GM21367 (cell line): ENCODE data around the gene PDE5A.
A peak's percentile ranks its signal among the peaks of the same experiment; 100 is the strongest.
"Not testable (repeated sequence)": the region's sequence is repeated elsewhere in the genome, so short reads cannot be mapped to it uniquely, and the experiment has no call there.

ENCODE experiments used
- ATAC-seq: cut with Tn5 transposase; IDR thresholded peaks from one replicate; pipeline ENCODE4 v1.9.1; 2021; ENCODE audit not compliant: unreplicated experiment

The PDE5A gene

DNA sequence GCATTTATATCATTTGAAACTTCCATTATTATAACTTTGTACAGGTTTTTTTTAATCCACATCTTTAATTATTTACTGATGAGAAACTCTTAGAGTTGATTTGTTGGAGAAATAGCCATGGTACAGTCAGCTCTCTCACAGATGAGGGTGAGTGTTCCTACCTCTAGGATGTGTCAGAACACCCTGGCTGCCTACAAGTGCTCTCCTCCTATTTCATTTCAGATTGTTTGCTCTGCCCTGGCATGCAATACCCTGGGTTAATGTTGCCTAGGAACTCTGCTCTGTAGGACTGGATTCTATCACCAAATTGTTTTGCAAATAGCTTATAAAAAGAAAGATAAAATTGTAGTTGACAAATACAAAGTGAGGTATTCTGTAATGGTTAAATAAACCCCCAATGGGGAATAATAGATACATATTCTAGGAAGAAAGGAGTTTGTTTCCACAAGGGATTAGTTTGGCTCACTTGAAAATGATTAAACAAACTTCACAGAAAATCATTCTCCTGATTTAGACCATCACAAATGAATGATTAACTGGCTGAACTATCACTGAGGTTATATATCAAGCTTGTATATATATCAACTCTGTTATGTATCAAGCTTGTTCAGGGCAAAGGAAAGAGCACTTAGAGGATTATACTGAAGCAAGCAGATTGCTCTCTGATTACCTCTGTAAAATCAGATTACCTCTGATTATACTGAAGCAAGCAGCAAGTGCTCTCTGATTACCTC, 150.0 kb downstream of the PDE5A start:
- ATAC-seq = no peak

DNA sequence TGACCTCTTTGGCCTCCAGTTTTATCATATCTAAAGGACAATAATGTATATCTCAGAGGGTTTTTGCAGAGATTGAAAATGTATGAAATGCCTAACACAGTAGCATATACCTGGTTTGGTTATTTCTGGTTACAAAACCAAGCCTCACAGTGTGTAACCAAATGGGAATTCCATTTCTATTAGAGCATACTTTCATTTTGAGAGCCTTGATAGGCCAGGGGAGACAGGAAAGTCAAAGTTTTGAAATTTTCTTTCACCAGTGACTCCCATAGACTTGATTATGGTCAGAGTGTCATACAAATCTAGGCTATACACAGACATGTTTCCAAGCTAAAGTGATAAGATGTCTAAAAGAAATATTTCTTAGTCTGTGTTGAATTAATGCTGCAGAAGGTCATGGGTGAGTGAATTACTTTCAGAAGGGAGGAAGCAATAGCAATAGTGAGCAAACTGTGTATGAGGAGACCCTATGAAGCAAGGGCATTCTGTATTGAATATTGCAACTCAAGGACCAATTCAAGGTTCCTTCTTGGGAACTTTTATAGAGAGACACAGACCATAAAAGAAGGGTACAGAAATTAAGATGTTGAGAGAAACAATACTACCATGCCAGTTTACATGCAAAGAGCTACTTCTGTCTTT, 151.1 kb downstream of the PDE5A start:
- ATAC-seq = no peak

DNA sequence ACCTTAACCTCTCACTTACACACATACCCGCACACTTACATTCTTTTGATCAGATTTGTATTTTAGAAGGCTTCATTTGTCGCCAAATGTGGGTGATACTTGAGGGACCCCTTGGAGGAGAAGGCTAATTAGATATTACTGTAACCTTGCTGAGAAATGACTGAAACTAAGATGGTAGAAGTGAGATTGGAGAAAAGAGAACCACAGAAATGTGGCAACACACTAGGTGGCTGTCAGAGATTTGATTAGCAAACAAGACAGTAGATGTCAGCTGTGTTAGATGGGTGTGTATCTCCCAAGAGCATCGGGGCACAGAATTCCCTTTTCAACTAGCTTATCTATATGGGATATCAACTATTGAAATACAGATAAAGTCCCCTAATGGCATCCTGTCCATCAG, 157.3 kb downstream of the PDE5A start:
- ATAC-seq = peak; percentile 53

DNA sequence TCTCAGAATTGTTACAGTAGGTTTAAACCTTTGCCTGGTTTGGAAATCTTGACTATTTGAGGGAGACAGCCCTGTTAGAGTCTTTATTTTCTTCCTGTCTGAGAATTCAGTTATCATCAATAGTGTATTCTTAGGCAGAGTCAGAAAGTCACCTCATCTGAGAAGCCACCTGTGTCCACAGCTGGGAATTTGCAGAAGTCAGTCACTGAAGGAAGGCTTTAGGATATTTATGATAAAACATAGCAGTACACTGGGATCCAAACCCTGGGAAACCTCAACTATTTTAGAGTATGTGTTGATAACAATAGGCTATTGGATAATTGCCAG, 157.9 kb downstream of the PDE5A start:
- peak; percentile 43 for ATAC-seq

DNA sequence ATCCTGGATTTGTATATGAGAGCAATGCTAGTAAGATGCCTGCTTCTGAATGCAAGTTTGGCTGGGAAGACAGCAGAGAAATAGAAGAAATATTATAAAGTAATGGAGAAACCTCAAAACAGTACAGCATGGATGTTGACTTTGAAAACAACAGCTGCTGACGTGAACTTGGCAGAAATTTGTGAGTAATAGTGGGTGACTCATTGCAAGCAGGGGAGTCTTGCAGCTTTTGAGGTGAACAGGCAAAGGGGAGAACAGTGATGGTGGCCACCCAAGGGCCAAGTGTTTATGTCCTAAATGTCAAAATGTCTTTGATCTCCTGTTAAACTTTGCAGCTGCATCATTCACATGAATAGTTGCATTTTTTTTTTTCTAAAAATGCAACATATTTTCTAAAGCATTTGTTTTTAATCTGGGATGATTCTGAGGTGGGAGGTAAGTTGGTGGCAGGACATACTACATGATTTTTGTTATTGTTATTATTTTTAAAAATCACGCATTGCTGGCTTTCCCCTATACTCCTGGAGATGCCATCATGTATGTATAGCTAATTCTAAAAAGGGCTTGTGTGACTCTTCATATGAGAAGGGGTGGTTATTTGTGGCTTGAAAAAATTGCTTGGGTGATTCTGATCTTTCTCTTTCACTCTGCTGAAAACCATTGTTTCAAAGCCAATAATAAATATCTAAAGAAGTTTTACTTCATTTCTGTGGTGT, 158.4 kb downstream of the PDE5A start:
- ATAC-seq = peak; percentile 70

DNA sequence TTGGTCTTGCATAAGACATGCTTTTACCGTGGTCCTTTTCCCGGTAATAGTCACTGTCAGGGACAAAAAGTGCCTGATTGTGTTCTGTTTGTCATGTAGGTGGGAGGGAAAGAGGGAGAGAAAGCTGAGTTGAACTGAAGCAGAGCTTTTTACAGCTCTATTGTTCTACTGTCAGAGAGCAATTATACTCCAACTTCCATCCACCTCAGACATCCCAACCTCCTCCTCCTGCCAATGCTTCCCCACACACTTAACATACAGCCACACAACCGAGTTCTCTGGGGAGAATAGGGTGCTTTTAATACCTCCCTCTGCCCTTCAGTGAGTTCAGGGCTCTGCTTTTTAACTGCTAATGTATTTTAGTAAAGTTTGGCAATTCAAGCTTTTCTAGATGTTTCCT, 159.6 kb downstream of the PDE5A start:
- not testable (repeated sequence) for ATAC-seq

DNA sequence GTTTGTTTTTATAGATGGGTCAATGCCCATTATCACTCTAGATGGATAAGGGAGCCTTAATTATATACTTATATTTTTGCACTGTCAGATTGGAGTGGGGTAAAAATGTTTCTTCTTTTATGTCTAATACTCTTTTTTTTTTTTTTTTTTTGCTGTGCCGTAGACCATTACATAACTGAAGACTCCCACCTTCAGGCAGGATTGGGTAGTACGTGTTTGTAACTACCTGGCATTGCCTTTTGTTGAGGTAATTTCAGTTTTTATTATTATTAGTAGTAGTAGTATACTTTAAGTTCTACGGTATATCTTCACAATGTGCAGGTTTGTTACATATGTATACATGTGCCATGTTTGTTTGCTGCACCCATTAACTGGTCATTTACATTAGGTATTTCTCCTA, 165.9 kb downstream of the PDE5A start:
- ATAC-seq = not testable (repeated sequence)

DNA sequence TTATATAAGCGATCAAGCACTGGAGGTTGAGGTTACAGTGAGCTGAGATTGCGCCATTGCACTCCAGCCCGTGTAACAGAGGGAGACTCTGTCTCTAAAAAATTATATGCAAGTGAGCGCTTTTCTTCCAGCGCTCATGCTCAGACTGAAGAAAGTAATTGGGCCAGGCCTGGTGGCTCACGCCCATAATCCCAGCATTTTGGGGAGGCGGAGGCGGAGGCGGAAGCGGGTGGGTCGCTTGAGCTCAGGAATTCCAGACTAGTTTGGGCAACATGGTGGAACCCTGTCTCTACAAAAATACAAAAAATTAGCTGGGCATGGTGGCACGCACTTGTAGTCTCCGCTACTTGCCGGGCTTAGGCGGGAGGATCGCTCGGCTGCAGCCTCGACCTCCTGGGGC, 172.9 kb downstream of the PDE5A start:
- not testable (repeated sequence) for ATAC-seq

DNA sequence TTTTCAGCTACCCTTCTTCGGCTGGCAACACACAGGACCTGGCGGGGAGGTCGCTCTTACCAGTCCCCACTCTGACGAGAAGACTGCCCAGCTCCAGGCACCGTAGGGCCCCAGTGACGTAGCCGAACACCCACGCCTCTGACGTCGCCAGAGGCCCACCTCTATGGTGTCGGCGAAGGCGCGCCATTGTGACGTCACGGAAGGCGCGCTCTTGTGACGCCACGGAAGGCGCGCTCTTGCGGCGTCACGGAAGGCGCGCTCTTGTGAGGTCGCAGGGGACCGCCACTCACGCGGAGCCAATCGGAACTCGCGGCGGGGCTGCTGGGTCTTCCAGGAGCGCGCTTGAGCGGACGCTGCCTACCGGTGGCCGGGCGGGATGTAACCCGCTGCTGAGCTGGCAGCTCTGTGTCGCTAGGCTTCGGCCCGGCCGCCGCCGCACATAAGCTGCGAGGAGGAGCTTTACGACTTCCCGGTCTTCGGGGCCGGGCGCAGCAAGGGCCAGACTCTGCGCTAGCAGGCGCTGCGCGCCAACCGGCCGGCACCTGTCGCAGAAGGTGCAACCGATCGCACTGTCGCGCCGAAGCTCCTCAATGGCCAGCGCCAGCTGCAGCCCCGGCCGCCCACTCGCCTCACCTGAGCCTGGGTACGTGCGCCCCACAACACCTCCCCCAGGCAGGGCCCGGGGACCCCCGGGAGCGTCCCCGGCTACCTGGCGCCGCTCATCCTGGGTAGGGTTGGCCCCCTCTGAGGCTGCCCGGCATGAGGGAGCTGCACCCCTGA, 173.9 kb downstream of the PDE5A start:
- ATAC-seq = peak; percentile 100

DNA sequence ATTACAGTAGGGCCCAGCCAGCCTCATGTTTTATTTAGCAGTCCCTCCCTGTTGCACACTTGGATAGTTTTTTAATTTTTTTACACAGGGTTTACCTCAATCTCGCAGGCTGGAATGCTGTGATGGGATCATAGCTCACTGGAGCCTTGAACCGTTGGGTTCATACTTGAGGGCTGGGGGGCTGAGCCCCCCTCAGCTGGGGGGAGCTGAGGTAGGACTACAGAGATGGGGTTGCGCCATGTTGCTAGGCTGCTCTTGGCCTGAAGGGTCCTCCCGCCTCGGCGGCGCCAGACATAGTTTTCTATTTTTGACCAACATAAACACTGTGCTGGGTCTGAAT, 174.5 kb downstream of the PDE5A start:
- ATAC-seq = peak; percentile 8

DNA sequence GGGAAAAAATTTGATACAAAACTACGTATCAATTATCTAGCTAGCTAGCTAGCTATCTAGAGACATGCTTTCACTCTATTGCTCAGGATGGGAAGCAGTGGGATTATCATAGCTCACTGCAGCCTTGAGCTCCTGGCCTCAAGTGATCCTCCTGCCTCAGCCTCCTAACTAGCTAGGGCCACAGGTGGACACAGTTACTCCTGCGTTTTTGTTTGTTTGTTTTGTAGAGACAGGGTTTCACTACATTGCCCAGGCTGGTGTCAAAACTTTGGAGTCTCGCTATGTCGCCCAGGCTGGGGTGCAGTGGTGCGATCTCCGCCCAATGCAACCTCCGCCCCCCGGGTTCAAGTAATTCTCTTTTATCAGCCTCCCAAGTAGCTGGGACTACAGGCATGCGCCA, 175.3 kb downstream of the PDE5A start:
- ATAC-seq = not testable (repeated sequence)

DNA sequence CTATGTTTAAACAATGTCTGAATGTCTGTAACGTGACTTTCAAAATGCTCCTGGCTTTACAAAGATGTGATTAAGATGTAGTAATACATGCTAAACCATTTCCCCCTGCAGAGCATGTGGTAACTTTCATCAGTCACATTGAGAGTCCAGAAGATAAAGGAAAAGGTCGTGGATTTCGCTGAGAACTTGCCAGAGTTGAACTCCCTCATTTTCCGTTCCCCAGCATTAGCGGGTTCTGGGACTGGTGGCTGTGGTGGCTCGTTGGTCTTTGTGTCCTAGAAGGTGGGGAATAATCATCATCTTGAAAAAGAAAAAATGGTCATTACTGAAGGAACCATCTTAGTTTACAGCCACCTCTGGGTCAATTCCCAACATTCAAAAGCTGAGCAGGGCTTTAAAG, 178.8 kb downstream of the PDE5A start:
- not testable (repeated sequence) for ATAC-seq
